Left ventricle myocardium inferior (tissue), 1 donor: Measurements from ENCODE around the gene C10orf90. TPM values are rescaled to one million over a fixed set of nuclear protein-coding genes. Genes with fewer than 3 reads are reported as not detected.

Experiments used
- DNase-seq: peaks from one replicate; pipeline ENCODE4 v3.0.0-alpha.2; 2020
- H3K27ac ChIP-seq: fragments of 200-600 bp; replicated peaks from 2 replicates; pipeline ENCODE4 v1.8.0; 2021
- H3K27me3 ChIP-seq: fragments of 200-600 bp; 2 replicates; pipeline ENCODE4 v1.8.0; 2021; ENCODE audit warnings: low read depth
- H3K36me3 ChIP-seq: fragments of 200-600 bp; 2 replicates; pipeline ENCODE4 v1.8.0; 2021
- H3K4me1 ChIP-seq: fragments of 200-600 bp; 2 replicates; pipeline ENCODE4 v1.8.0; 2021
- H3K4me3 ChIP-seq: fragments of 200-600 bp; 2 replicates; pipeline ENCODE4 v1.8.0; 2021; ENCODE audit warnings: mild to moderate bottlenecking, moderate library complexity
- H3K9me3 ChIP-seq: fragments of 200-600 bp; replicated peaks from 2 replicates; pipeline ENCODE4 v1.8.0; 2021
- intact Hi-C: fragments of 100-400 bp; cut with micrococcal nuclease; formaldehyde crosslinking; loops from one replicate; pipeline ENCODE4 v1.11.0; 2022
- total RNA-seq: library from RNA; stranded (reverse); fragmentation: NEBNext Ultra II Directional; extraction: Animal tissue kit (Norgen Biotek cat#: 25700); gene quantifications from one replicate; pipeline ENCODE4 v1.2.1, GENCODE V29; 2021
- TF ChIP-seq, protein P1 (sequence below): fragments of 200-600 bp; IDR thresholded peaks from 2 replicates; pipeline ENCODE4 v1.8.0; 2021; ENCODE audit warnings: antibody characterized with exemption, mild to moderate bottlenecking, borderline replicate concordance
- donor health status: DM: no; HTN: yes; CAD: no; lungs with severe emphysema.

C10orf90 gene
- total RNA-seq, 1 donor from 2014 or later, result not detected

DNA sequence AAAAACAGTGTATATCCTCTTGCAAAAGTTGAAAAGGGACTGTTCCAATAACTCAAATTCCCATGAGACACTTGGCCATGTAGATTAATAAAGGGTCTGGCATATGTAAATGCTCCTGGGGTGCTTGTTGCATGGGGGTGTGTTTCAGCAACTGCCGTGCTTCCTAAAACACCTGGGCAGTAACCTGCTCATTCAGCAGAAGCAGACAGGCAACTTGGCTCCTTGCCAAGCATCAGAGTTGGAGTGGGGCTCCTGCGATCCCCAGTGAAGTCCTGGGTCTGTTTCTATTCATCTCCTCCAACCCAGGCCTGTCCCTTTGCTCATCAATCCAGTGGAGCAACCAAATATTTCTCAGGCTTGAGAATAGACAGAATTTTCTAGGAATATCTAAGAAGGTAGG lies 240.0 kb downstream of the C10orf90 start:
- H3K4me1 ChIP-seq, result no peaks in the 10 kb centered on the region
- TF ChIP-seq, protein P1, sequence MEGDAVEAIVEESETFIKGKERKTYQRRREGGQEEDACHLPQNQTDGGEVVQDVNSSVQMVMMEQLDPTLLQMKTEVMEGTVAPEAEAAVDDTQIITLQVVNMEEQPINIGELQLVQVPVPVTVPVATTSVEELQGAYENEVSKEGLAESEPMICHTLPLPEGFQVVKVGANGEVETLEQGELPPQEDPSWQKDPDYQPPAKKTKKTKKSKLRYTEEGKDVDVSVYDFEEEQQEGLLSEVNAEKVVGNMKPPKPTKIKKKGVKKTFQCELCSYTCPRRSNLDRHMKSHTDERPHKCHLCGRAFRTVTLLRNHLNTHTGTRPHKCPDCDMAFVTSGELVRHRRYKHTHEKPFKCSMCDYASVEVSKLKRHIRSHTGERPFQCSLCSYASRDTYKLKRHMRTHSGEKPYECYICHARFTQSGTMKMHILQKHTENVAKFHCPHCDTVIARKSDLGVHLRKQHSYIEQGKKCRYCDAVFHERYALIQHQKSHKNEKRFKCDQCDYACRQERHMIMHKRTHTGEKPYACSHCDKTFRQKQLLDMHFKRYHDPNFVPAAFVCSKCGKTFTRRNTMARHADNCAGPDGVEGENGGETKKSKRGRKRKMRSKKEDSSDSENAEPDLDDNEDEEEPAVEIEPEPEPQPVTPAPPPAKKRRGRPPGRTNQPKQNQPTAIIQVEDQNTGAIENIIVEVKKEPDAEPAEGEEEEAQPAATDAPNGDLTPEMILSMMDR, result no peak
- no peak overlapping the region for H3K4me3 ChIP-seq
- H3K36me3 ChIP-seq, result no peaks in the 10 kb centered on the region
- DNase-seq, result no peak
- no peaks in the 10 kb centered on the region for H3K9me3 ChIP-seq
- H3K27ac ChIP-seq, result no peak overlapping the region
- intact Hi-C loops, result no loop called here
- H3K27me3 ChIP-seq, result peaks cover 49% of the 10 kb centered on the region

DNA sequence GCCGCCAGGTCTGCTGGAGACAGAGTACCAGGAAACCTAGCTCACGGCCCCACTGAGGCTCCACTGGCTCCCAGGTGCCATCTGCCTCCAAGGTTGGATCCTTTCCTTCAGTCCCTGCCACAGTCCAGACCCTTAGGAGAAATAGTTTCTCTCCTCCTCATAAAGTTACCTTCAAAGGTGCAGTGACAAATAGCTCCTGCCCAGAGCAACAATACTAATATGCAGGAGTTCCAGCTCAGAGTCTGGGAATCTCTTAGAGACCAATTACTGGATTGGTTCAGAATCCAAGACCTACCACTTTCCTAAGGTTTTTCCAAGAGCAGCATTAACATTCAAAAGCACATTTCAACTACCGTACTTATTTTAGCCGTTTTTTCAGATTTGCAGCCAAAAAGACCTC lies 241.2 kb downstream of the C10orf90 start:
- Histone ChIP-seq H3K36me3 (no peaks in the 10 kb centered on the region), H3K4me3 (no peak overlapping the region), H3K27ac (no peak overlapping the region), H3K9me3 (peaks cover 8% of the 10 kb centered on the region), H3K27me3 (peaks cover 38% of the 10 kb centered on the region), H3K4me1 (no peaks in the 10 kb centered on the region)
- no peak for DNase-seq
- TF ChIP-seq, protein P1, result no peak
- intact Hi-C loops, result no loop called here

DNA sequence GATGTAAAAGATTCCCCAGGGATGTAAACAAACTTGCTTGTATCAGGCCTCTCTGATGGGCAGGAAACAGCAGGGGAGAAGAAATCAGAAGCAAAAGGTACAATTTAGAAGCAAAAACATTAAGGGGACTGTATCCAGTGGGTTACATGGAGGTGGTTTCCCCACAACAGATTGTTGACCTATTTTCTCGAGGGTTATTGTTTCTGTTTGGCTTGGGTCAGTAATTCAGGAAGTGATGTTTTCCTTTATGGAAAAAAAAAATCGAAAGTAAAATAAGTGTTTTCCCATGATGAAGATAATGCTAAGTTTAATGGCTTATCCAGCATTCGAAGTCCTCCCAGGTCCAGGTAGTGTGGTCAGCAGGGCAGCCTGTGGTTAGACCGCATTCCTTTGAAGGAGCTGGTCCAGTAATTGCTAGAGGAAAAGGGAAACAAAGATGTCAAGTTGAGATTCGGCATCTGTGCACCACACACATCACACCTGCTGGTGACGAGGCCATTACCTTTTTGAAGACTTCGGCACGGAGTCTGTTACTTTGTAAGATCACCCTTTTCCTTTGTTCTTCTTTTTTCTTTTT lies 244.9 kb downstream of the C10orf90 start:
- Histone ChIP-seq H3K27ac (no peak overlapping the region), H3K27me3 (peaks cover 30% of the 10 kb centered on the region), H3K4me3 (peak overlapping the region; percentile 5), H3K4me1 (no peaks in the 10 kb centered on the region), H3K9me3 (peaks cover 25% of the 10 kb centered on the region), H3K36me3 (no peaks in the 10 kb centered on the region)
- intact Hi-C loops, result no loop called here
- TF ChIP-seq, protein P1, result no peak
- no peak for DNase-seq

DNA sequence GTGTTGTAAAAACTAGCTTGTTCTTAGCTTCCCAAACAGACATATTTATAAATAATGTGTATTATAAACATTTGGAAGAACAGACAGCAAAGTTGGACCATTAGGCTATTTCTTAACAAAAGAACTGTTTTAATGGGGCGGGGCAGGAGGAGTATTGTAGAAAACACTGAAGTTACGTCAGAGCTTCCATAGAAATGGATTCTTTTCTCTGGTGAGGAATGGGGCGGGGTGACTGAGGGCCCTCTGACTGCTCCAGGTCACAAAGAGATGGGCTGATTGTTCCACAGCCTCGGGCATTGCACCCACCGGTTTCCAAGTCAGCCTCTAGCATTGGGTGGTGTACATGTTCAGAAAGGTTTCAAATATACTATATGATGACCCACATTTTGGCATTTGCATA lies 245.5 kb downstream of the C10orf90 start:
- peaks cover 25% of the 10 kb centered on the region for H3K9me3 ChIP-seq
- TF ChIP-seq, protein P1, result no peak
- no peaks in the 10 kb centered on the region for H3K36me3 ChIP-seq
- intact Hi-C loops, result no loop called here
- no peaks in the 10 kb centered on the region for H3K4me1 ChIP-seq
- H3K27ac ChIP-seq, result no peak overlapping the region
- DNase-seq, result no peak
- peaks cover 30% of the 10 kb centered on the region for H3K27me3 ChIP-seq
- no peak overlapping the region for H3K4me3 ChIP-seq

GRCh38 chr10:126423732-126424491 lies 246.6 kb downstream of the C10orf90 start:
- TF ChIP-seq, protein P1, result no peak
- Histone ChIP-seq H3K4me1 (no peaks in the 10 kb centered on the region), H3K4me3 (no peak overlapping the region), H3K9me3 (peaks cover 32% of the 10 kb centered on the region), H3K27ac (no peak overlapping the region), H3K36me3 (no peaks in the 10 kb centered on the region), H3K27me3 (peaks cover 33% of the 10 kb centered on the region)
- no peak for DNase-seq
- intact Hi-C loops, result no loop called here
